SK-N-SH treated with all-trans-retinoic acid at 6 μM for 48 hours (cell line): ENCODE data around the gene GCA.

Source experiments
- ATAC-seq: fragments of 200-7000 bp; cut with Tn5 transposase; 3 replicates; pipeline ENCODE4 v1.9.1; 2020; ENCODE audit warnings: mild to moderate bottlenecking, moderate library complexity
- ARNTL ChIP-seq: fragments of 450-650 bp; formaldehyde crosslinking; IDR thresholded peaks from 2 replicates; pipeline ENCODE4 v1.5.0; 2020; ENCODE audit warnings: low read depth, mild to moderate bottlenecking, moderate library complexity, borderline replicate concordance
- CSDC2 ChIP-seq: fragments of 250-450 bp; sonication (Bioruptor Pico); IDR thresholded peaks from 2 replicates; pipeline ENCODE4 v1.5.0; 2020; ENCODE audit warnings: mild to moderate bottlenecking, moderate library complexity
- GLIS3 ChIP-seq: fragments of 250-450 bp; sonication (Bioruptor Pico); IDR thresholded peaks from 2 replicates; pipeline ENCODE4 v1.5.0; 2020; ENCODE audit warnings: mild to moderate bottlenecking, moderate library complexity
- ISL1 ChIP-seq: fragments of 250-450 bp; sonication (Bioruptor Pico); IDR thresholded peaks from 2 replicates; pipeline ENCODE4 v2.1.2; 2022; ENCODE audit warnings: mild to moderate bottlenecking, moderate library complexity
- PPARA ChIP-seq: fragments of 250-450 bp; sonication (Bioruptor Pico); IDR thresholded peaks from 2 replicates; pipeline ENCODE4 v1.5.0; 2020; ENCODE audit warnings: mild to moderate bottlenecking, borderline replicate concordance
- TCF4 ChIP-seq: fragments of 250-450 bp; sonication (Bioruptor Pico); IDR thresholded peaks from 2 replicates; pipeline ENCODE4 v1.8.0; 2021; ENCODE audit warnings: mild to moderate bottlenecking, moderate library complexity, borderline replicate concordance
- TOX ChIP-seq: fragments of 250-450 bp; sonication (Bioruptor Pico); IDR thresholded peaks from 2 replicates; pipeline ENCODE4 v1.8.0; 2021; ENCODE audit warnings: mild to moderate bottlenecking, moderate library complexity, borderline replicate concordance
- ZC3H10 ChIP-seq: fragments of 250-450 bp; sonication (Bioruptor Pico); IDR thresholded peaks from 2 replicates; pipeline ENCODE4 v1.5.1; 2021; ENCODE audit warnings: mild to moderate bottlenecking, moderate library complexity
- ZFP3 ChIP-seq: fragments of 250-450 bp; sonication (Bioruptor Pico); IDR thresholded peaks from 2 replicates; pipeline ENCODE4 v1.5.0; 2020; ENCODE audit warnings: mild to moderate bottlenecking, moderate library complexity
- ZFP30 ChIP-seq: fragments of 450-650 bp; formaldehyde crosslinking; IDR thresholded peaks from 2 replicates; pipeline ENCODE4 v1.5.0; 2022; ENCODE audit warnings: mild to moderate bottlenecking, moderate library complexity
- ZNF565 ChIP-seq: fragments of 450-650 bp; formaldehyde crosslinking; conservative IDR thresholded peaks from 2 replicates; pipeline ENCODE4 v1.5.0; 2020; ENCODE audit warnings: low read depth, mild to moderate bottlenecking, moderate library complexity
- ZNF8 ChIP-seq: fragments of 450-650 bp; formaldehyde crosslinking; IDR thresholded peaks from 2 replicates; pipeline ENCODE4 v1.5.0; 2020; ENCODE audit warnings: mild to moderate bottlenecking, moderate library complexity
- TF ChIP-seq, protein P1 (sequence below): fragments of 250-450 bp; sonication (Bioruptor Pico); IDR thresholded peaks from 2 replicates; pipeline ENCODE4 v1.8.0; 2020; ENCODE audit warnings: mild to moderate bottlenecking, moderate library complexity, borderline replicate concordance
- TF ChIP-seq, protein P2 (sequence below): fragments of 250-450 bp; sonication (Bioruptor Pico); IDR thresholded peaks from 2 replicates; pipeline ENCODE4 v1.5.1; 2020; ENCODE audit warnings: low read depth, mild to moderate bottlenecking, moderate library complexity
- TF ChIP-seq, protein P3 (sequence below): fragments of 250-450 bp; sonication (Bioruptor Pico); IDR thresholded peaks from 2 replicates; pipeline ENCODE4 v1.8.0; 2021; ENCODE audit warnings: low read depth, mild to moderate bottlenecking, moderate library complexity, borderline replicate concordance
- TF ChIP-seq, protein P4 (sequence below): fragments of 250-450 bp; sonication (Bioruptor Pico); IDR thresholded peaks from 2 replicates; pipeline ENCODE4 v1.5.1; 2021; ENCODE audit warnings: mild to moderate bottlenecking, moderate library complexity
- TF ChIP-seq, protein P5 (sequence below): fragments of 250-450 bp; sonication (Bioruptor Pico); IDR thresholded peaks from 2 replicates; pipeline ENCODE4 v1.5.0; 2020; ENCODE audit warnings: mild to moderate bottlenecking, moderate library complexity

Gene GCA

DNA sequence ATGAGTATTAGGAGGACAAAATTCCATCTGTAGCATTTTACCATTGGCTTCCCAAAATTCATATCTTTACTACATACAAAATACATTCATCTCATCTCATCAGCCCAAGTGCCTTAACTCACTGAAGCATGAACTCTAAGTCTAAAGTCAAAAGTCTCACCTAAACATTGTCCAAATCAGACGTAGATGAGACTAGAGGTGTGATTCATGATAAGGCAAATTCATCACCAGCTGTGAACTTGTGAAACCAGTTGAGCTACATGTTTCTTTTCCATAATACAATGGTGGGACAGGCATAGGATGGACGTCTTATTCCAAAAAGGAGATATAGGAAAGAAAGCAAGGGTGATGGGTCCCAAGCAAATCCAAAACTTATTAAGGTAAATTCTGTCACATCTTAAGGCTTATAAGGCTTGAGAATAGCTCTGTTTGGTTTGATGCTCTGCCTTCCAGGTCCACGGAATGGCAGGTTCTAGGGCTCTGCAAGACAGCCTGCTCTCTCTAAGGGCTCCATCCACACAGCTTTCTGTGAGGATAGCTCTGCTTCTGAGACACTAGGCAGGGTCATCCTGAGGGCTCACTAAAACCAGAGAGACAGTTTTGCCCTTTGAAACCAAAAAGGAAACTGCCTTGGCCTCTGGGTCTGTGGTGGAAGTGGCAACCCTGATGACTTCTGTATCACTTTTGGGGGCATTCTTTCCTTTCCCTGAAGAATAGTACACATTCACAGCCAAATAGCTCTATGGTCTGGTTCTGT, 35.0 kb upstream of the GCA start:
- no peak for ATAC-seq
- TF ChIP-seq ZNF8 (CRISPR knock-in tag) = no peak
- TF ChIP-seq ZFP30 (CRISPR knock-in tag) = no peak
- no peak for TF ChIP-seq ARNTL
- TF ChIP-seq ZNF565 (CRISPR knock-in tag) = no peak
- TF ChIP-seq, protein P1, sequence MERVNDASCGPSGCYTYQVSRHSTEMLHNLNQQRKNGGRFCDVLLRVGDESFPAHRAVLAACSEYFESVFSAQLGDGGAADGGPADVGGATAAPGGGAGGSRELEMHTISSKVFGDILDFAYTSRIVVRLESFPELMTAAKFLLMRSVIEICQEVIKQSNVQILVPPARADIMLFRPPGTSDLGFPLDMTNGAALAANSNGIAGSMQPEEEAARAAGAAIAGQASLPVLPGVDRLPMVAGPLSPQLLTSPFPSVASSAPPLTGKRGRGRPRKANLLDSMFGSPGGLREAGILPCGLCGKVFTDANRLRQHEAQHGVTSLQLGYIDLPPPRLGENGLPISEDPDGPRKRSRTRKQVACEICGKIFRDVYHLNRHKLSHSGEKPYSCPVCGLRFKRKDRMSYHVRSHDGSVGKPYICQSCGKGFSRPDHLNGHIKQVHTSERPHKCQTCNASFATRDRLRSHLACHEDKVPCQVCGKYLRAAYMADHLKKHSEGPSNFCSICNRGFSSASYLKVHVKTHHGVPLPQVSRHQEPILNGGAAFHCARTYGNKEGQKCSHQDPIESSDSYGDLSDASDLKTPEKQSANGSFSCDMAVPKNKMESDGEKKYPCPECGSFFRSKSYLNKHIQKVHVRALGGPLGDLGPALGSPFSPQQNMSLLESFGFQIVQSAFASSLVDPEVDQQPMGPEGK (CRISPR knock-in tag) = no peak
- TF ChIP-seq ZFP3 = no peak
- no peak for TF ChIP-seq CSDC2 (CRISPR knock-in tag)
- TF ChIP-seq TOX = no peak
- TF ChIP-seq, protein P2, sequence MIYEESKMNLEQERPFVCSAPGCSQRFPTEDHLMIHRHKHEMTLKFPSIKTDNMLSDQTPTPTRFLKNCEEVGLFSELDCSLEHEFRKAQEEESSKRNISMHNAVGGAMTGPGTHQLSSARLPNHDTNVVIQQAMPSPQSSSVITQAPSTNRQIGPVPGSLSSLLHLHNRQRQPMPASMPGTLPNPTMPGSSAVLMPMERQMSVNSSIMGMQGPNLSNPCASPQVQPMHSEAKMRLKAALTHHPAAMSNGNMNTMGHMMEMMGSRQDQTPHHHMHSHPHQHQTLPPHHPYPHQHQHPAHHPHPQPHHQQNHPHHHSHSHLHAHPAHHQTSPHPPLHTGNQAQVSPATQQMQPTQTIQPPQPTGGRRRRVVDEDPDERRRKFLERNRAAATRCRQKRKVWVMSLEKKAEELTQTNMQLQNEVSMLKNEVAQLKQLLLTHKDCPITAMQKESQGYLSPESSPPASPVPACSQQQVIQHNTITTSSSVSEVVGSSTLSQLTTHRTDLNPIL (CRISPR knock-in tag) = no peak
- no peak for TF ChIP-seq ISL1
- TF ChIP-seq, protein P3, sequence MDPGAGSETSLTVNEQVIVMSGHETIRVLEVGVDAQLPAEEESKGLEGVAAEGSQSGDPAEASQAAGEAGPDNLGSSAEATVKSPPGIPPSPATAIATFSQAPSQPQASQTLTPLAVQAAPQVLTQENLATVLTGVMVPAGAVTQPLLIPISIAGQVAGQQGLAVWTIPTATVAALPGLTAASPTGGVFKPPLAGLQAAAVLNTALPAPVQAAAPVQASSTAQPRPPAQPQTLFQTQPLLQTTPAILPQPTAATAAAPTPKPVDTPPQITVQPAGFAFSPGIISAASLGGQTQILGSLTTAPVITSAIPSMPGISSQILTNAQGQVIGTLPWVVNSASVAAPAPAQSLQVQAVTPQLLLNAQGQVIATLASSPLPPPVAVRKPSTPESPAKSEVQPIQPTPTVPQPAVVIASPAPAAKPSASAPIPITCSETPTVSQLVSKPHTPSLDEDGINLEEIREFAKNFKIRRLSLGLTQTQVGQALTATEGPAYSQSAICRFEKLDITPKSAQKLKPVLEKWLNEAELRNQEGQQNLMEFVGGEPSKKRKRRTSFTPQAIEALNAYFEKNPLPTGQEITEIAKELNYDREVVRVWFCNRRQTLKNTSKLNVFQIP (CRISPR knock-in tag) = no peak
- no peak for TF ChIP-seq TCF4 (CRISPR knock-in tag)
- TF ChIP-seq, protein P4, sequence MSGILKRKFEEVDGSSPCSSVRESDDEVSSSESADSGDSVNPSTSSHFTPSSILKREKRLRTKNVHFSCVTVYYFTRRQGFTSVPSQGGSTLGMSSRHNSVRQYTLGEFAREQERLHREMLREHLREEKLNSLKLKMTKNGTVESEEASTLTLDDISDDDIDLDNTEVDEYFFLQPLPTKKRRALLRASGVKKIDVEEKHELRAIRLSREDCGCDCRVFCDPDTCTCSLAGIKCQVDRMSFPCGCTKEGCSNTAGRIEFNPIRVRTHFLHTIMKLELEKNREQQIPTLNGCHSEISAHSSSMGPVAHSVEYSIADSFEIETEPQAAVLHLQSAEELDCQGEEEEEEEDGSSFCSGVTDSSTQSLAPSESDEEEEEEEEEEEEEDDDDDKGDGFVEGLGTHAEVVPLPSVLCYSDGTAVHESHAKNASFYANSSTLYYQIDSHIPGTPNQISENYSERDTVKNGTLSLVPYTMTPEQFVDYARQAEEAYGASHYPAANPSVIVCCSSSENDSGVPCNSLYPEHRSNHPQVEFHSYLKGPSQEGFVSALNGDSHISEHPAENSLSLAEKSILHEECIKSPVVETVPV (CRISPR knock-in tag) = no peak
- no peak for TF ChIP-seq GLIS3 (CRISPR knock-in tag)
- TF ChIP-seq ZC3H10 = no peak
- TF ChIP-seq, protein P5, sequence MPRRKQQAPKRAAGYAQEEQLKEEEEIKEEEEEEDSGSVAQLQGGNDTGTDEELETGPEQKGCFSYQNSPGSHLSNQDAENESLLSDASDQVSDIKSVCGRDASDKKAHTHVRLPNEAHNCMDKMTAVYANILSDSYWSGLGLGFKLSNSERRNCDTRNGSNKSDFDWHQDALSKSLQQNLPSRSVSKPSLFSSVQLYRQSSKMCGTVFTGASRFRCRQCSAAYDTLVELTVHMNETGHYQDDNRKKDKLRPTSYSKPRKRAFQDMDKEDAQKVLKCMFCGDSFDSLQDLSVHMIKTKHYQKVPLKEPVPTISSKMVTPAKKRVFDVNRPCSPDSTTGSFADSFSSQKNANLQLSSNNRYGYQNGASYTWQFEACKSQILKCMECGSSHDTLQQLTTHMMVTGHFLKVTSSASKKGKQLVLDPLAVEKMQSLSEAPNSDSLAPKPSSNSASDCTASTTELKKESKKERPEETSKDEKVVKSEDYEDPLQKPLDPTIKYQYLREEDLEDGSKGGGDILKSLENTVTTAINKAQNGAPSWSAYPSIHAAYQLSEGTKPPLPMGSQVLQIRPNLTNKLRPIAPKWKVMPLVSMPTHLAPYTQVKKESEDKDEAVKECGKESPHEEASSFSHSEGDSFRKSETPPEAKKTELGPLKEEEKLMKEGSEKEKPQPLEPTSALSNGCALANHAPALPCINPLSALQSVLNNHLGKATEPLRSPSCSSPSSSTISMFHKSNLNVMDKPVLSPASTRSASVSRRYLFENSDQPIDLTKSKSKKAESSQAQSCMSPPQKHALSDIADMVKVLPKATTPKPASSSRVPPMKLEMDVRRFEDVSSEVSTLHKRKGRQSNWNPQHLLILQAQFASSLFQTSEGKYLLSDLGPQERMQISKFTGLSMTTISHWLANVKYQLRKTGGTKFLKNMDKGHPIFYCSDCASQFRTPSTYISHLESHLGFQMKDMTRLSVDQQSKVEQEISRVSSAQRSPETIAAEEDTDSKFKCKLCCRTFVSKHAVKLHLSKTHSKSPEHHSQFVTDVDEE = no peak
- no peak for TF ChIP-seq PPARA (CRISPR knock-in tag)

DNA sequence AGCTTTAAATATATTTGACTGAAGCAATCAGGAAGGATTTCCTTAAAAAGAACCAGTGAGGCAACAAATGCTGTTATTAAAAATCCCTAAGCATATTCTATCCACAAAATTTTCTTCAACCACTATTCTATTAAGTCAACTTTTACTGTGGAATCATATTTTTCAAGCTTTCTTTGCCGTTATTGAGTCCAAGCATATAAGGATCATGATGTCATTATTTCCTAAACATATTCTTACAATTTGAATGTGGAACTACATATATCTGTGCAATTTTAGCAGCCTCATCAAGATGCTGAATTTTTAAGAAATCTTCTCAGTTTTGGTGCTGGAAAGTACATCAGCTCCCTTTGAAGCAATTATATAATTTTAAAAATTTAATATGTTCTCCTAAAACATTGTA, 31.1 kb upstream of the GCA start:
- TF ChIP-seq, protein P4 (CRISPR knock-in tag) = no peak
- TF ChIP-seq, protein P1 (CRISPR knock-in tag) = no peak
- TF ChIP-seq, all 23 proteins: peak for 0
- no peak for ATAC-seq
